OCI-LY1 (cell line): ENCODE data around the gene ZNF608.

Source experiments
- H2AFZ ChIP-seq: fragments of 200-600 bp; sonication (generic), shearing (Covaris generic); 2 replicates; pipeline ENCODE4 v1.6.0; 2014; ENCODE audit warnings: antibody characterized with exemption, mild to moderate bottlenecking, low read length
- H3F3A ChIP-seq: fragments of 200-600 bp; sonication (generic), shearing (Covaris generic); 2 replicates; pipeline ENCODE4 v1.6.0; 2014; ENCODE audit warnings: mild to moderate bottlenecking, antibody characterized with exemption, low read length, moderate library complexity; ENCODE audit not compliant: insufficient read depth
- H3K27ac ChIP-seq: fragments of 200-600 bp; sonication (generic); 2 replicates; pipeline ENCODE4 v1.5.1; 2014; ENCODE audit warnings: low read length, mixed run types, mild to moderate bottlenecking, low read depth; ENCODE audit not compliant: poor library complexity, severe bottlenecking
- H3K27me3 ChIP-seq: fragments of 200-600 bp; sonication (generic); 2 replicates; pipeline ENCODE4 v1.6.0; 2014; ENCODE audit warnings: antibody characterized with exemption, mild to moderate bottlenecking, low read length, moderate library complexity; ENCODE audit not compliant: insufficient read depth
- H3K36me3 ChIP-seq: fragments of 200-600 bp; sonication (generic); 2 replicates; pipeline ENCODE4 v1.6.1; 2014; ENCODE audit warnings: mild to moderate bottlenecking, antibody characterized with exemption, low read length, moderate library complexity, mixed read lengths; ENCODE audit not compliant: insufficient read depth
- H3K4me1 ChIP-seq: fragments of 200-600 bp; sonication (generic); 2 replicates; pipeline ENCODE4 v1.5.1; 2014; ENCODE audit warnings: mild to moderate bottlenecking, low read length, moderate library complexity; ENCODE audit not compliant: insufficient read depth, severe bottlenecking
- H3K4me2 ChIP-seq: fragments of 200-600 bp; sonication (generic), shearing (Covaris generic); 2 replicates; pipeline ENCODE4 v1.6.1; 2014; ENCODE audit warnings: low read length
- H3K4me3 ChIP-seq: fragments of 200-600 bp; sonication (generic); 2 replicates; pipeline ENCODE4 v1.5.1; 2014; ENCODE audit warnings: low read length, low read depth, mild to moderate bottlenecking, mixed read lengths; ENCODE audit not compliant: poor library complexity, severe bottlenecking
- H3K79me2 ChIP-seq: fragments of 200-600 bp; shearing (Covaris generic); 2 replicates; pipeline ENCODE4 v1.6.1; 2016; ENCODE audit warnings: mixed run types, low read length, mixed read lengths; ENCODE audit not compliant: insufficient read depth
- H3K9ac ChIP-seq: fragments of 200-600 bp; sonication (generic), shearing (Covaris generic); 2 replicates; pipeline ENCODE4 v1.6.1; 2014; ENCODE audit warnings: mild to moderate bottlenecking, low read length, mixed read lengths
- H3K9me2 ChIP-seq: fragments of 200-600 bp; sonication (generic), shearing (Covaris generic); 2 replicates; pipeline ENCODE4 v1.6.1; 2014; ENCODE audit warnings: low read depth, mild to moderate bottlenecking, low read length, mixed read lengths
- H3K9me3 ChIP-seq: fragments of 200-600 bp; shearing (Covaris generic); 2 replicates; pipeline ENCODE4 v1.6.1; 2014; ENCODE audit warnings: low read length, mixed read lengths
- H4K20me1 ChIP-seq: fragments of 200-600 bp; sonication (generic), shearing (Covaris generic); 2 replicates; pipeline ENCODE4 v1.6.0; 2016; ENCODE audit warnings: mild to moderate bottlenecking, low read length; ENCODE audit not compliant: insufficient read depth
- CTCF ChIP-seq: fragments of 200-600 bp; sonication (generic), shearing (Covaris generic); IDR thresholded peaks from 2 replicates; pipeline ENCODE4 v1.5.1; 2017; ENCODE audit warnings: mild to moderate bottlenecking, antibody characterized with exemption, low read length, moderate library complexity, mixed read lengths
- EZH2 ChIP-seq: fragments of 200-600 bp; sonication (generic), shearing (Covaris generic); IDR thresholded peaks from 2 replicates; pipeline ENCODE4 v1.8.0; 2017; ENCODE audit warnings: borderline replicate concordance, mixed run types, mild to moderate bottlenecking, antibody characterized with exemption, low read length, moderate library complexity, mixed read lengths

The ZNF608 gene

GRCh38 chr5:124696898-124697297, 49.5 kb downstream of the ZNF608 start:
- H3F3A ChIP-seq: no peaks in the 10 kb centered on the region
- TF ChIP-seq CTCF (no peak), EZH2 (no peak)
- no peaks in the 10 kb centered on the region for H3K9me3 ChIP-seq
- peak overlapping the region; percentile 20; the same call in 1 of the 2 replicates for H3K9ac ChIP-seq
- peaks cover 98% of the 10 kb centered on the region for H3K79me2 ChIP-seq
- H4K20me1 ChIP-seq: no peaks in the 10 kb centered on the region
- H2AFZ ChIP-seq: no peak overlapping the region
- H3K27ac ChIP-seq: peak overlapping the region; percentile 97
- peak overlapping the region; percentile 28 for H3K4me3 ChIP-seq
- peaks cover 69% of the 10 kb centered on the region for H3K36me3 ChIP-seq
- H3K4me1 ChIP-seq: peaks cover 75% of the 10 kb centered on the region
- no peaks in the 10 kb centered on the region for H3K9me2 ChIP-seq
- H3K4me2 ChIP-seq: peak overlapping the region; percentile 36
- H3K27me3 ChIP-seq: no peaks in the 10 kb centered on the region
